ENCODE measurements around the gene DNAI2.

The DNAI2 gene

DNA sequence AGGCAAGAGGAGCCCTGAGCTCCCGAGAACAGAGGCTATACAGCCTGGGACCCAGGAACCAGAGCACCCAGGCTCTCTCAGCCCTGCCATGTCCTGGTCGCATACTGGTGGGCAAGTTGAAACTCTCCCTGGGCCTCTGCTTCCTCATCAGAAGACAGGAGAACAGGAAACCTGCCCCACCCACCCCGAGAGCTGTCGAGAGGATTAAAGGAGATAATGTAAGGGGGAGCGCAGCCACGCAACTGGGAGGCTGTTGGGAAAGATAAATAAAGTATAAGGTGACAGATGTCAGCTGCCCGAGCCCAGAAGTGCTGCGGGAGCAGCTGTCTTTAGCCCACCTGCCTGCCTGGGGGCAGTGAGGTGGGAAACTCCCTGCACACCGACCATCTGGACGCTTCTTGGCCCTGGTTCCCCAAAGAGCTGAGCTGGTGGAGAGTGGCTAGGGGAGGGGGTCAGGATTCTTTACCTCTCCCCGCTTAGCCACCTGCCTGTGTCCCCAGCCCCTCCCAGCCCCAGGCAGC is 58.8 kb downstream of the DNAI2 start:
- H3K4me3 ChIP-seq (replicated peaks in 1 of 2; ENCODE audit: low read depth in 2 of 2, low read length in 2 of 2), result no peak overlapping the region
- no peak for DNase-seq (ENCODE audit: low read depth in 2 of 2)
- TF ChIP-seq, protein P1, sequence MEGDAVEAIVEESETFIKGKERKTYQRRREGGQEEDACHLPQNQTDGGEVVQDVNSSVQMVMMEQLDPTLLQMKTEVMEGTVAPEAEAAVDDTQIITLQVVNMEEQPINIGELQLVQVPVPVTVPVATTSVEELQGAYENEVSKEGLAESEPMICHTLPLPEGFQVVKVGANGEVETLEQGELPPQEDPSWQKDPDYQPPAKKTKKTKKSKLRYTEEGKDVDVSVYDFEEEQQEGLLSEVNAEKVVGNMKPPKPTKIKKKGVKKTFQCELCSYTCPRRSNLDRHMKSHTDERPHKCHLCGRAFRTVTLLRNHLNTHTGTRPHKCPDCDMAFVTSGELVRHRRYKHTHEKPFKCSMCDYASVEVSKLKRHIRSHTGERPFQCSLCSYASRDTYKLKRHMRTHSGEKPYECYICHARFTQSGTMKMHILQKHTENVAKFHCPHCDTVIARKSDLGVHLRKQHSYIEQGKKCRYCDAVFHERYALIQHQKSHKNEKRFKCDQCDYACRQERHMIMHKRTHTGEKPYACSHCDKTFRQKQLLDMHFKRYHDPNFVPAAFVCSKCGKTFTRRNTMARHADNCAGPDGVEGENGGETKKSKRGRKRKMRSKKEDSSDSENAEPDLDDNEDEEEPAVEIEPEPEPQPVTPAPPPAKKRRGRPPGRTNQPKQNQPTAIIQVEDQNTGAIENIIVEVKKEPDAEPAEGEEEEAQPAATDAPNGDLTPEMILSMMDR (IDR thresholded peaks at IDR 0.05; ENCODE audit: low read depth, low read length), result no peak

DNA sequence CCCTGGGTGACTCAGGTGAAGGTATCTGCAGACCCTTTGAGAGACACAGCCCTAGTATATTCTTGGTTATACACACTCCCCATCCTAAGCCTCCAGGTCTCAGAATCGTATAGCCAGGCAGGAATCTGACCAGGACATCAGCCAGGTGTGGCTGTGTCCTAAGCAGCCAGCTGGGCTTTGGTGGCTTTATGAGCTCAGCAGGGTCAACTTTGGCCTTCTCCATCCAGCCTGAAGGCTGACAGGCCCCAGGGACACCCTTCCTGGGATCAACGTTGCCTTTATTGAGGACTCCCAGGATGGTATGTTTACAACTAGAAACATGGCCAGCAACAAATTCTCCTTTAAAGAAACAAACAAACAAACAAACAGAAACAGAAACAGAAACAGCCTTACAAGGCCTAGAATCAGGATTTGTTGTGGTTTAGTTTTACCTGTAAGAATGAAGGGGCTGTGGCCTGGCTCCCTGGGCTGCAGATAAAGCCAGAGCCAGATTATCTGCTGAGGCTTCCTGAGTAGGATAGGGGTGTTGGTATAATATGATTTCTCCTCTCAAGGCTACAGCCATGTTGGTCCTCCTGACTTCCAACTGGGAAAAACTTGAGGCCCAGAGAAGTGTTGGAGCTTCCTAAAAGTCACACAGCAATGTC is 60.5 kb downstream of the DNAI2 start:
- H3K4me3 ChIP-seq (replicated peaks in 1 of 2; ENCODE audit: low read depth in 2 of 2, low read length in 2 of 2), result no peak overlapping the region
- peak in 1 of 2 donors; percentile 9 for DNase-seq (ENCODE audit: low read depth in 2 of 2)
- TF ChIP-seq, protein P1 (IDR thresholded peaks at IDR 0.05; ENCODE audit: low read depth, low read length), result no peak

DNA sequence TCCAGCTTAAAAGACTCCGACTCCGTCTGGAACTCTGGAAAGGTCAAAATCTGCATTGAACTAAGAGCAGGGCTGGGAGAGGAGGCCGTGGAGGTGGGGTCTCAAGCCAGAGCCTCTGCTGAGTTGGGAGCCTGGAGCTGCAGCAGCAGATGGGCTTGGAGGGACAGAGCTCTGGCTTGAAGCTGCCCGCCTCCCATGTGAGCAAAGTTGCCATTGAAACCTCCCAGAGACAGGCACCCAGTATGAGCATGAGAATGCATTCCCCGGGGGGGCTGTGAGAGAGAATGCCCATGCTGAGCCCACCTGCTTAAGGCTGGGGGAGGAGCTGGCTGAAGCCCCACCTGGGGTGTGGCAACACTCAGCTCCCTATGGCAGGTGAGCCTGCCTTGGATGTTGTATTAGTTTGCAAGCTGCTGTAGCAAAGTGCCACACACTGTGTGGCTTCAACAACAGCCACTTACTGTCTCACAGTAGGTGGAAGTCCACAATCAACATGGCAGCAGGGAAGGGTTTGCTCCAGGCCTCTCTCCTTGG is 61.6 kb downstream of the DNAI2 start:
- no peak overlapping the region for H3K4me3 ChIP-seq (replicated peaks in 1 of 2; ENCODE audit: low read depth in 2 of 2, low read length in 2 of 2)
- TF ChIP-seq, protein P1 (IDR thresholded peaks at IDR 0.05; ENCODE audit: low read depth, low read length), result no peak
- DNase-seq (ENCODE audit: low read depth in 2 of 2), result no peak

GRCh38 chr17:74336307-74336706 is 62.3 kb downstream of the DNAI2 start:
- TF ChIP-seq, protein P1 (IDR thresholded peaks at IDR 0.05; ENCODE audit: low read depth, low read length), result no peak
- no peak overlapping the region for H3K4me3 ChIP-seq (replicated peaks in 1 of 2; ENCODE audit: low read depth in 2 of 2, low read length in 2 of 2)
- no peak for DNase-seq (ENCODE audit: low read depth in 2 of 2)

DNA sequence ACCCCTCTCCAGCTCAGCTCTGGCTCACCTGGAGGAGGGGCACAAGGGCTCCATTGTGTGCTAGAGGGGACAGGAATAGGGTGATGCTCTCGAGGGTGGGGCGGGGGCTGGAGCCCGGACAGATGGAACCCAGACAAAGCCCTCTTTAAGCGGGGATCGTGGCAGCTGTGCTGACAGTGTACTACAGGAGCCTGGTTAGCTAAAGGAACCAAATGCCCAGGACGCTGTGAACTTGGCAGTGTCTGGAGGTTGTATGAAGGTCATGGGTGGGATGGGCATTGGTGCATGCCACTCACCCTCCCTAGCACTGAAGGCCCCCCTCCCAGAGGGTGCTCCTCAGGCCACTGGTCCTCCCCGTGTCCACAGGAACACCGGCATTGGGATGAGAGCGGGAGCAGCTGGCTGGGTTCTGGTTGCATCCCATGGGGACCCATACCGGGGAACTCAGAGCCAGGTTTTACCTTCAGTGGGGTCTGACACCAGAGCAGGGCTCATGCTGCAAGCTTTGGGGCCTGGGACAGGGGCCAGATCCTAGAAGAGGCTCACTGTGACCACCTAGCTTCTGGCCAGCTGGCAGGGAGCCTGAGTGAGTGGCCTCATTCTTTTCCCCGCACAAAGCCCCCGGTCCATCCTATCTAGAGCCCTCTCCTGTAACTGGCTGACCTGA is 63.9 kb downstream of the DNAI2 start:
- no peak for DNase-seq (ENCODE audit: low read depth in 2 of 2)
- no peak overlapping the region for H3K4me3 ChIP-seq (replicated peaks in 1 of 2; ENCODE audit: low read depth in 2 of 2, low read length in 2 of 2)
- TF ChIP-seq, protein P1 (IDR thresholded peaks at IDR 0.05; ENCODE audit: low read depth, low read length), result no peak

DNA sequence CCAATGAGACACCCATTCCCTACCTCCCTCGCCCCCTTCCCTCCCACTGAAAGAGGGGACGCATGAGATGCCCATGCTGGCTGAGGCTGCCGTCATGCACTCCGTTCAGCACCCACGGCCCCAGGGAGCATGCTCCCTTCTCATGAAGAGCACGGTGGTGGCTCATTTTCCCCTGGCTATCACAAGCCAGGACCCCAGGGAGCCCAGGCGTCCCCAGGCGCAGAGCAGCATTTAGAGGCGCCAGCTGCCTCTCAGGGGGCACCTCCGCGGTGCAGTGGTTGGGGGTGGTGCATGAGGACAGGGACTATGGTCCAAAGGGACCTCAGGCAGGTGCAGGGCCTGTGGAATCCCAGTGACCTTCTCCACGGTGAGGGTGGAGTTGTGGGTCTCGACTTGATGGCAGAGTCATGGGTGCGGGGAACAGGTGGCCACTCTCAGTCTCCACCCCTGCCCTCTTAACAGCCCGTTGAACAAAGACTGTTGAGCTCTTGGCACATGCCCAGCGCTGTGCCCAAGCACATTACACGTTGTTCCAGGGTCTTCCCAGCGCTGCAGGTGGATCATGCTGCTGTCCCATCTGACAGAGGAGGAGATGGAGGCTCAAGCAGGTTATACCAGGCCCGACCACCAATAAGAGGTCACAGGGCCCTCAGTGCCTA is 65.6 kb downstream of the DNAI2 start:
- DNase-seq (ENCODE audit: low read depth in 2 of 2), result no peak

More for the DNA sequence above, 65.6 kb downstream of the DNAI2 start:
- TF ChIP-seq, protein P1 (IDR thresholded peaks at IDR 0.05; ENCODE audit: low read depth, low read length), result no peak
- H3K4me3 ChIP-seq (replicated peaks in 1 of 2; ENCODE audit: low read depth in 2 of 2, low read length in 2 of 2), result no peak overlapping the region

Data from cardiac fibroblast (primary cell).